Activated CD4-positive, alpha-beta T cell treated with anti-CD3 and anti-CD28 coated beads, Interleukin-2, amount 50 U/mL, for 48 hours (primary cell): Measurements from ENCODE around the gene MAU2.

Experiments
- DNase-seq, 2 experiments: peaks; one replicate each; pipeline ENCODE4 v3.0.0-alpha.2; 2020

Gene MAU2, protein sequence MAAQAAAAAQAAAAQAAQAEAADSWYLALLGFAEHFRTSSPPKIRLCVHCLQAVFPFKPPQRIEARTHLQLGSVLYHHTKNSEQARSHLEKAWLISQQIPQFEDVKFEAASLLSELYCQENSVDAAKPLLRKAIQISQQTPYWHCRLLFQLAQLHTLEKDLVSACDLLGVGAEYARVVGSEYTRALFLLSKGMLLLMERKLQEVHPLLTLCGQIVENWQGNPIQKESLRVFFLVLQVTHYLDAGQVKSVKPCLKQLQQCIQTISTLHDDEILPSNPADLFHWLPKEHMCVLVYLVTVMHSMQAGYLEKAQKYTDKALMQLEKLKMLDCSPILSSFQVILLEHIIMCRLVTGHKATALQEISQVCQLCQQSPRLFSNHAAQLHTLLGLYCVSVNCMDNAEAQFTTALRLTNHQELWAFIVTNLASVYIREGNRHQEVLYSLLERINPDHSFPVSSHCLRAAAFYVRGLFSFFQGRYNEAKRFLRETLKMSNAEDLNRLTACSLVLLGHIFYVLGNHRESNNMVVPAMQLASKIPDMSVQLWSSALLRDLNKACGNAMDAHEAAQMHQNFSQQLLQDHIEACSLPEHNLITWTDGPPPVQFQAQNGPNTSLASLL

GRCh38 chr19:19320361-19321140 lies at the start of gene MAU2, which contains the start of gene SUGP1:
MAU2 (plus strand) TSS chr19:19320829; CDS start chr19:19320860, 31 bp downstream.
SUGP1 (minus strand) TSS chr19:19320509; CDS start chr19:19320496, 13 bp downstream.
- peak; percentile 87 to 90 for DNase-seq

DNA sequence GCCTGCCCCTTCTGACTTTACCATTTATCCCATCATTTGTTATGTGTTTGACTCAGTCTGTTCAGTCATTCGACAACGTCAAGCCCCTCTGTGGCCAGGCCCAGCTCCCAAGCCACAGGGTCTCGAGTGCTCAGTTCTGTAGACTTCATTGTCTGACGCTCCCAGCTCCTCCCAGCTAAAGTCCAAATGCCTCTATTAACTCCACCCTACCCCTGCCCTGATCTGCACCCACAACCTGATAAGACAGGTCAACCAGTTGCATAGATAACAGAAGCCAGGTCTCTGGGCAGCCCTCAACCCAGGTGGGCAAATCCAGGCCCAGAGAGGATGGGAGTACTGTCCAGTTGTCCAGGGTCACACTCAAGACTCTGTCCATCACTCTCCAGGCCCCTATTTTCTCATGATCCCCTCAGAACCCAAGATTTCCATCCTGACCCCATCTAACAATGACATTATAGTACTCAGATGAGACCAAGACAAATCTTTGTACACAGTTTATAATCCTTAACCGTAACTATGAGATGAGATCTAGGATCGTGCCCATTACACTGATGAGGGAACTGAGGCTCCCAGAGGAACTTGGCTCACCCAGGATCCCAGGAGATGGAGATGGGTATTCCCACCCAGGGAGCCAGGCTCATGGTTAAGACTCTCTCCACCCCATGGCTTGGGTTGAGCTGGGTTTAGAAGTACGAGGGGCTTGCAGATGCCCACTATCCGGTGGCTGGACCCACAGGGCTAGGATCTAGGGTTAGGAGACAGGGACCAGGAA lies 48.6 kb upstream of the MAU2 start:
- DNase-seq, result no peak

DNA sequence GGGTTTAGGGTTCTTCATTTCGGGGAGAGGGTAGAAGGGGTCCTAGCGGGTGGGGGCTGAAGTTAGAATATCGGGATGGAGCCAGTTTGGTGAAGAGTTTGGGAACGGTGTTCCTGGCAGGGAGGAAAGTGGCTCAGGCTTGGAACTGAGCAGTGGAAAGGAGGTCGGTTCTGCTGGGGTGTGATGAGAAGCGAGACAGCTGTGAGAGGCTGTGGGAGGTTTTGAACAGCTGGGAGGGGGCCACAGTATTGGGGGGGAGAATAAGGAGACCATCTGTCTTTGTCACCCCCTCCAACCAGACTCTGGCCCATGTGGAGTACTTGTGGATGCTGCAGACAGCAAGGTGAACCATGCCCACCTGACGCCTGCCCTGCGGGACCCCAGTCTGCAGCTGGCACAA lies 46.5 kb upstream of the MAU2 start:
- DNase-seq, result no peak

DNA sequence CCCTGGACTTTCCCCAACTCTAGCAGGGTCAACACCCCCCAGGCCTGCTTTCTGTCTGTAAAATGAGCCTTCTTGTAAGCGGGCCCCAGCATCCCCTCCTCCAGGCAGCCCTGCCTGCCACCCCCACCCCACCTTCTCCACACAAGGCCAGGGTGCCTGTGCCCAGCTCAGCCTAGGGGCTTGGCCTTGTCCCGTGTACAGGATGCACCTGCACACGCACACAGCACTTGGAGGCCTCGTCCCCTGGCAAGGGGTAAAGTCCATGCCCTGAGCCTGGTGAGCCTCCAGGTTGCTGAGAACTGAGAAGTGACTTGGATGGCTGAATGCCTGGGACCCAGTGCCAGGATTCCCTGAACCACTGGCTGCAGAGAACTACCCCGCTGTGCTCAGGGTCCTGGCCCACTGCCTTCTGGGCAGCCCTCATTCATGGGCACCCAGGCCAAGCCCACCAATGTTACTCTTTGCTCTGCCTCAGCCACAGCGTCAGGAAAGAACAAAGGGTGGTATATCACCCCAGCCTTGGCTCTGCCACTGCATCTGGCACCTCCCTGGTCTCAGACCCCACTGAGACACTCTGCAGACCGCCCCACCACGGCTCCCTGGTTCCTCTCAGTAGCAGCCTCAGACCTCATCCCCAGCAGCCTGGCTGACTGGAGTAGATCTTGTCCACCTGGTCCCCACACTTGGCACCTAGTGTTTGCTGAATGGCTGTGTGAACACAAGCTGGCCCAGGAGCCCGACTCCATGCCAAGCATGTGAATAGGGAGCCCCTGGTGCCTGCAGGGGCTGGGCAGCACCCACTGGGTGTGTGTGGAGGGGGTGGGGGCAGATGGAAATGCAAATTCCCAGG lies 45.7 kb upstream of the MAU2 start:
- DNase-seq, result no peak

DNA sequence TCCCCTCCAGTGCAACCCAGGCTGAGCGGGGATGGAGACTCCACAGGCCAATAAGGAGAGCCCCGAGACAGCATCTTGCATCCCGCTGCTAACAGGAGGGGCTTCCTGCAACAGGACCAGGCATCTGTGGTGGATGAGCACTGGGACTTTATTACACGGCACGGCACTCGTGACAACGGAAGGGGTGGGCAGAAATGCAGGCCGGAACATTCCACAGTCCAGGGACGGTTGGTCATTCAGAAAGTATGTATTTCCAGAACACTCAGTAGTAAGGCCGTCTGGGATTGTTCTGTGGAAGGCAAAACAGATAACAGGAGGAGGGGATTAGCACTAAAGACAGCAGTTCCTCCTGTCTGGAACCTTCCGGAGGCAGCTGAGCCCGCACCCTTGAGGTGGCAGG lies 44.2 kb upstream of the MAU2 start:
- DNase-seq, result no peak

DNA sequence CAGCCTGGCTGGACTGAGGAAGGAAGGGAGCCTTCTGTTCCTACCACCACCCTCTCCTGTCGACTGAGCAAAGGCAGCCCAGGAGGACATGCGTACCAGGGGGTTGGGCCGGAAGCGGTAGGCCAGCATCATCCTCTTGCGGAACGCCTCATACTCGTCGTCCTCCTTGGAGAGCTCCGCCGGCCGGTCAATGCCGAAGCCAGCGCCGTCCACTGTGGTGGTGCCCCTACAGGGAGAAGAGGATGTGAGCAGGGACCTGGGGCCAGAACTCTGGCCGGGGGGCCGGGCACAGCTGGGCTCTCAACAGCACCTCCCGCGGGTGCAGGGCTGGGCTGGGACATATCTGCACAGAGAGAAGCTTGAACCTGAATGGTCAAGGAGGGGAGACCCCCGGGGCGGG lies 43.8 kb upstream of the MAU2 start:
- DNase-seq, result no peak

GRCh38 chr19:19278315-19278714 lies 42.3 kb upstream of the MAU2 start:
- DNase-seq, result no peak

DNA sequence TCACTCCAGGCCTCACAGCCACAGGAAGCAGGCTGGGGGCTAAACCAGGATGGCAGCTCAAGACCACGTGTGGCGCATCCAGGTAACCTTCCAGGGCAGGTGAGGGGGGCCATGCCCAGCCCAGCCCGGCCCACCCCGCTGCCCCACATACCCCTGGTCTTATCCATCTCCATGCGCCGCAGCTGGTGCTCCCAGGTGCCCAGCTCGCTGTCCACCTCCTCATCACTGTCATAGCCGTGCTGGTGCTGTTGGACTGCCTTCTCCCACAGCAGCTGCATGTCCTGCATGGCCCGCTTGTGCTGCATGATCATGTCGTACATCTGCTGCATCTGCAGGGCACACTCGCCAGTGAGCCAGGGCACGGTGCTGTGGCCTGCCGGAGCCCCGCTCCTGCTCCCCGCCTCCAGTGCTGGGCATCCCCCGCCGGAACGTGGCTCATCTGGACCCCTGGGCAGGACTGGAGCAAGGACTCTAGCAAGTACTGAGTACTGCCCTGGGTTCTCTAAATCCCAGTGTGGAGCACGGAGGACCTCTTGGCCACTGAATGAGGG lies 41.5 kb upstream of the MAU2 start:
- DNase-seq, result no peak

DNA sequence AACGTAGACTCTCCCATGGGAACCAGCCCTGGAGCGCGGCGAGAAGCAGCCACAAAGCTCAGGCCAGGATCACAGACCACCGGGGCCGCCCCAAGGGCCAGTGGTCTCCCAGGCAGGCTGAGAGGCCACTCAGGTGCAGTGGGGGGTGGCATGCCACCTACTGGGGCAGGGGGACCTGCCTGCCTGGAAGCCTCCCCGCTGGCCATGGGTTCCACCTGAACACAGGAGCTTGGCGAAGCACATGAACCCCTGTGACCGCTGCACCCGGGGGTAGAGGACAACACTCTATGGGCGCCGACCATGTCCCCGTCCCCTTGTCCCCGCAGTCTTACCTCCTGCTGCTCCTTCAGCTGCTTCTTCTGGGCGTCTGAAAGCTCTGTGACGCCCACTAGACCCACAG lies 40.8 kb upstream of the MAU2 start:
- DNase-seq, result no peak

DNA sequence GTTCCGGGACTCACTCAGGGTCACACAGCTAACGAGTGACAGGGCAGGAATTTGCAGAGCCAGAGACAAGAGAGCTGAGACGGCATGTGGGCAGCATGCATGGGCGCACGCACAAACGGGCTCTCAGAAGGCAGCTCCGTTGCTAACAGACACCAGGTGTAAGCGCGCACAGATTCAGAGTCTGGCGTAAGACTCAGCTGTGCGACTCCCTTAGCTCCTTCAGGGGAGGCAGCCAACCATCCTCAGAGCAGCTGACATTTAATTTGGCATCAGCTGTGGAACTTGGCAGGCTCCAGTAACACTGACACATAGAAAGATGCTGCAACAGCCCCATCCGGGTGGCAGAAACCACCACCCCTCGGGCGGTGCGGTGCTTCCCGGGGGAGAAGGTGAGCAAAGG lies 40.1 kb upstream of the MAU2 start:
- DNase-seq, result no peak

DNA sequence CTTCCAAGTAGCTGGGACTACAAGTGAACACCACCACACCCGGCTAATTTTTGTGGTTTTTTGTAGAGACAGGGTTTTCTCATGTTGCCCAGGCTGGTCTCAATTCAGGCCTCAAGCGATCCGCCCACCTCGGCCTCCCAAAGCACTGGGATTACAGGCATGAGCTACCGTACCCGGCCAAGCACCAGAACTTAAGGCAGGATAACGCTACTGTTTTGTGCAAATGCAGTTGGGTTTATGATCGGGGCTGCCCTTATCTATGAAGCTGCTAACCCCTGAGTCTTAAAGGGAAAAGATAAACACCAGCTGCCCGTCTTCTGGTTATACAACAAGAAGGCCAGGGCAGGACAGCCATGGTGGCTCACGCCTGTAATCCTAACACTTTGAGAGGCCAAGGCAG lies 34.9 kb upstream of the MAU2 start:
- DNase-seq, result no peak

GRCh38 chr19:19292607-19293006 lies 28.0 kb upstream of the MAU2 start:
- DNase-seq, result no peak

- DNase-seq, result no peak
Observed at GRCh38 chr19:19294914-19295313, 25.7 kb upstream of the MAU2 start.

GRCh38 chr19:19296953-19297689 lies 23.5 kb upstream of the MAU2 start:
- DNase-seq, result no peak

DNA sequence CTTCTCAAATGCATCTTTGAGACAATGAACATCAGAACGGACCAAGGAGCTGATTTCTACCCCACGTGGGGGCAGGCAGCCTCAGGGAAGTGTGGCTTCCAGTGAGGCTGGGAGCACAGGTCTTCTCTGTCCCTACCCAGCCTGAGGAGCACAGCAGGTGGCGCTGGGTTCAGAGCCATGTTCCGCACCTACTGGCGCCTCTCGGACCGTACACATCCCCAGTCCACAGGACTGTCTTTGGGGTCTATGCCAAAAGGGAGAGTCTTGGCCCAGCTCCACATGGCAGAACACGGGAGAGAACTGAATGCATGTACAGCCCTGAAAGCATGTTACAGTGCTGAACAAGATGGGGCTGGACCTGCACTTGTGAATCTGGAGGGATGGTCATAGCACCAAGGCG lies 22.9 kb upstream of the MAU2 start:
- no peak for DNase-seq

DNA sequence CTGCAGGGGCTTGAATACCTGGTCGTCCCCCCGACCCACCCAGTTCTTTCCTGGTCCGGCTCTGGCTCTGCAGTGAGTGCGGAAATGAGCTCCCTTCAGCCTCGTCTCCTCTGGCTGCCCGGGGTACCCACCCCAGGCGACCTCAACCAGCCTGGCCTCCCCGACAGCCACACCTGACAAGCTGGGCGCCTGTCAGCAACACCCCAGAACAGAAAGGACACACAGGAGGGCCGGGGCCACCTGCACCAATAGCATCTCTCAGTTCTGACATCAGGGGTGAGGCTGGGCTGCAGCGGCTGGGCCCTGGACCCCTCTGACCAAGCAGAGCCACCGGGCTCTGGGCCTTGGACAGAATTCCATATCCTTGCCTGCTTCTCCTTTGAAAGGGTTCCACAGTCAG lies 20.0 kb upstream of the MAU2 start:
- DNase-seq, result no peak

DNA sequence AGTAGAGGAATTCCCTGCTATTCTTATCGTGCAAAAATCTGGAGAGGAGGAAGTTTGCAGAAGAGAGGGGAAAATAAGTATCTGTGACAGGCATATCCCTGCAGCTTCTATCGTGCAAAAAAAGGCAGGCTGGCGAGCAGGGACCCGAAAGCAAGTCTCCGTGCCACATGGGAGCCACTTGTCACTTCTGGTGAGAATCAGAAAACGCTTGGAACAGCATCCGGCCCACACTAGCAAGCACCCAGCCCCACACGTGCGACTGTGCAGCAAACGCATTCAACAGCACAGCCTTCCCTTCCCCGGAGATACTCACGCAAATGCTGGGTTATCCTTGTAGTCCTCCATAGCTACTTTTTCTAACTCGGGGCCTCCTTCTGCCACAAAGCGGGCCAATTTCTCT lies 17.2 kb upstream of the MAU2 start:
- no peak for DNase-seq

DNA sequence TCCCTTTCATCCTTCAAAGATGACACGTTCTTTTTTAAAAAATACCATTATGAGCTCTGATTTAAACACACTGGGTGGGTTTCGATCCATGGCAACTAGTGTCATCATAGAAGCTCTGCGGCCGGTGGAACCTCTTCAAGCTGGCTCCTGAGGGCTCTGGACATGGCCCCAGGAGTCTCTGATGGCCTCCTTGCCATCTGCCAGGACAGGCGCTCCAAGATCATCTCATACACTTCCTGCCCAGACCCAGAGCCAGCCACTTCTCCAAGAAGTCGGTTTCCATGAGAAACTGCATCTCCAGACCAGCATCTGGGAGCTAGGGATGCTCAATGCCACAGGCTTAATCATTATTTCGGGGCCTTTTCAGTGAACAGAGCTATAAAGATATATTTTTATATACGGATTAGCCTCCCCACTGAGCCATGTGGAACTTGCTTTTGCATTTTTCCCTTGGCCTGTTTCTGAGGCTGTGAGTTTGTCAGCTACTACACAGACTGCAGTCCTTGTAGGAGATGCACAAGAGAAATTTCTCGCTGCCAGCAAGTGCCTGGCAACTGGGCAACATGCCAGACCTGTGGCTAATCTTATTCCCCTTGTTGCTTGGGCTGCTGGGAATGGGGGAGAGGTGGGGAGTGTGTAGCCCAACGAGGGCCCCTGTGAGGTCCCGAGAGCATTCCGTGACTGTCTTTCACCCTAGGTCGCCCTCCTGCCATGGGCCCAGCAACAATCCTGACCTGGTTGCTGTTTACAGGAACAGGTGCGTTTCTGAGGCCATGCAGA lies 16.3 kb upstream of the MAU2 start:
- DNase-seq, result no peak

DNA sequence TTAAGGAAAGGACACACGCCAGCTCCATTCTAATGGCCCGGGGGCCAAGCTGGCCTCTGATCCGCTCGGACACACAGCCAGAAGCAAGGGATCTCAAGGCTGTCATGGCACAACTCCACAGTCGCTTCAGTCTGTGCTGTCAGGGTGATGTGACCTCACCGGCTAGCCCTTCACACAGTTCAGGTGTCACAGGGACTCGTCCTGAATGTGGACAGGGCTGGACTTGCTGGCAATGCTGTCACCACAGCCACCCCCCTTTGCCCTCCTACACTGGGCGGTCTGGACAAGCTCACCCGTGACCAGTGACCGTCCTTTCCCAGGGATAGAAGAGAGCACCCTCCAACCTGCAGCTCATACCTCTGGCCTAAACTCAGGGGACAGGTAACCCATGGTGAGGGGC lies 15.6 kb upstream of the MAU2 start:
- no peak for DNase-seq

- DNase-seq, result no peak
Observed at GRCh38 chr19:19305696-19306095, 14.9 kb upstream of the MAU2 start.
